ENCODE results near the gene ENDOG. TPM values are rescaled to one million over a fixed set of nuclear protein-coding genes. Genes with fewer than 3 reads are reported as not detected.
"Not testable (repeated sequence)": the region's sequence is repeated elsewhere in the genome, so short reads cannot be mapped to it uniquely, and the experiment has no call there.

ENDOG gene
- total and polyA plus RNA-seq, 4 donors, result 5.6 to 36.6 (median 27.7) TPM

DNA sequence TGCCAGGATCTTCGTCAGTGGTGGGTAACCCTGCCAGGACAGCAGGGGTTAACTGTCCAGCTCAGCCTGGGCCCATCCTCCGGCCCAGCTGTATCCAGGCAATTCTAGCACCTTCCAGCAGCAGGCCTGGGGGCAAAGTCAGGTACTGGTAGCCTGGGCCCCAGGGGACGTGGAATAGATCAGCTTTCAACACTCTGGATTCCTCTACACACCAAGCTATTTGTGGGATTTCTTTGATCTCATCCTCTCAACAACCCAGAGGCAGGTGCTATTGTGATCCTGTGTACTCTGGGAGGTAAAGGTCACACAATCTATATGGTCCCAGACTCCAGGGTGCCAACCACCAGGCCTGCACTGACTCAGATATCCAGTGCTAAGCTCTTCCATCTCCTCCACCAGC lies 20.0 kb downstream of the ENDOG start:
- TF ChIP-seq, protein P1, sequence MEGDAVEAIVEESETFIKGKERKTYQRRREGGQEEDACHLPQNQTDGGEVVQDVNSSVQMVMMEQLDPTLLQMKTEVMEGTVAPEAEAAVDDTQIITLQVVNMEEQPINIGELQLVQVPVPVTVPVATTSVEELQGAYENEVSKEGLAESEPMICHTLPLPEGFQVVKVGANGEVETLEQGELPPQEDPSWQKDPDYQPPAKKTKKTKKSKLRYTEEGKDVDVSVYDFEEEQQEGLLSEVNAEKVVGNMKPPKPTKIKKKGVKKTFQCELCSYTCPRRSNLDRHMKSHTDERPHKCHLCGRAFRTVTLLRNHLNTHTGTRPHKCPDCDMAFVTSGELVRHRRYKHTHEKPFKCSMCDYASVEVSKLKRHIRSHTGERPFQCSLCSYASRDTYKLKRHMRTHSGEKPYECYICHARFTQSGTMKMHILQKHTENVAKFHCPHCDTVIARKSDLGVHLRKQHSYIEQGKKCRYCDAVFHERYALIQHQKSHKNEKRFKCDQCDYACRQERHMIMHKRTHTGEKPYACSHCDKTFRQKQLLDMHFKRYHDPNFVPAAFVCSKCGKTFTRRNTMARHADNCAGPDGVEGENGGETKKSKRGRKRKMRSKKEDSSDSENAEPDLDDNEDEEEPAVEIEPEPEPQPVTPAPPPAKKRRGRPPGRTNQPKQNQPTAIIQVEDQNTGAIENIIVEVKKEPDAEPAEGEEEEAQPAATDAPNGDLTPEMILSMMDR (IDR thresholded peaks at IDR 0.05; ENCODE audit: control extremely low read depth, extremely low read depth), result no peak

DNA sequence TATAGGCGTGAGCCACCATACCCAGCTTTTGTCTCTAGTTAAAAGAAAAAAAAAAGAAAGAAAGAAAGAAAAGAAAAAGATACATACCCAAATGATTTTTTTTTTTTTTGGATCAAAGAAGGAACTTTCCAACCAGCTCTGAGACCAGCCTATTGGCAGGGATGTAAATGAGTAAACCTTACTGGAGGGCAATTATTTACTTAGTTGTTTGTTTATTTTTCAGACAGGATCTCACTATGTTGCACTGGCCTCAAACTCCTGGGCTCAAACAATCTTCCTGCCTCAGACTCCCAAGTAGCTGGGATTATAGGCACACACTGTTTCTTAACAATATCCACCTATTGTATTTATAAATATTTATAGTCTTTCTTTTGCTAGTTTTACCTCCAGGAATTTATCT lies 22.2 kb downstream of the ENDOG start:
- WGBS, 2 donors, result 100% methylated on average over 1 of the region's 1 CpG
- no peak for DNase-seq
- ATAC-seq (ENCODE audit: insufficient read depth, low FRiP score), result no peak
- Histone ChIP-seq H3K9ac (ENCODE audit: insufficient read depth in 1 of 2, low read length in 2 of 2) (no peak overlapping the region), H3K27me3 (ENCODE audit: control insufficient read depth in 3 of 3, insufficient read depth in 3 of 3, low read length in 2 of 3) (no peaks in the 10 kb centered on the region), H3K4me1 (ENCODE audit: control insufficient read depth in 5 of 5, insufficient read depth in 5 of 5, low read length in 5 of 5) (no peaks in the 10 kb centered on the region), H3K9me3 (ENCODE audit: control insufficient read depth in 4 of 4, insufficient read depth in 3 of 4, low read length in 3 of 4) (no peaks in the 10 kb centered on the region), H3K36me3 (ENCODE audit: control insufficient read depth in 4 of 4, insufficient read depth in 4 of 4, low read length in 4 of 4) (peaks cover 0 to 4% (median 0%) of the 10 kb centered on the region in 4 donors), H3K4me3 (no peak overlapping the region), H3K27ac (ENCODE audit: low read depth in 1 of 2, low read length in 1 of 2) (no peak overlapping the region)
- TF ChIP-seq, protein P1 (IDR thresholded peaks at IDR 0.05; ENCODE audit: control extremely low read depth, extremely low read depth), result no peak

More for the DNA sequence above, 20.0 kb downstream of the ENDOG start:
- ATAC-seq (ENCODE audit: insufficient read depth, low FRiP score) (no peak), DNase-seq (no peak)
- H3K9me3 ChIP-seq (ENCODE audit: control insufficient read depth in 4 of 4, insufficient read depth in 3 of 4, low read length in 3 of 4), result no peaks in the 10 kb centered on the region
- no peaks in the 10 kb centered on the region for H3K27me3 ChIP-seq (ENCODE audit: control insufficient read depth in 3 of 3, insufficient read depth in 3 of 3, low read length in 2 of 3)
- no peak overlapping the region for H3K9ac ChIP-seq (ENCODE audit: insufficient read depth in 1 of 2, low read length in 2 of 2)
- H3K36me3 ChIP-seq (ENCODE audit: control insufficient read depth in 4 of 4, insufficient read depth in 4 of 4, low read length in 4 of 4), result peaks cover 0 to 9% (median 0%) of the 10 kb centered on the region in 4 donors
- H3K4me1 ChIP-seq (ENCODE audit: control insufficient read depth in 5 of 5, insufficient read depth in 5 of 5, low read length in 5 of 5), result no peaks in the 10 kb centered on the region
- WGBS, 2 donors, result 89 to 93% methylated on average over 3 of the region's 3 CpGs
- H3K27ac ChIP-seq (ENCODE audit: low read depth in 1 of 2, low read length in 1 of 2), result no peak overlapping the region
- H3K4me3 ChIP-seq, result no peak overlapping the region

DNA sequence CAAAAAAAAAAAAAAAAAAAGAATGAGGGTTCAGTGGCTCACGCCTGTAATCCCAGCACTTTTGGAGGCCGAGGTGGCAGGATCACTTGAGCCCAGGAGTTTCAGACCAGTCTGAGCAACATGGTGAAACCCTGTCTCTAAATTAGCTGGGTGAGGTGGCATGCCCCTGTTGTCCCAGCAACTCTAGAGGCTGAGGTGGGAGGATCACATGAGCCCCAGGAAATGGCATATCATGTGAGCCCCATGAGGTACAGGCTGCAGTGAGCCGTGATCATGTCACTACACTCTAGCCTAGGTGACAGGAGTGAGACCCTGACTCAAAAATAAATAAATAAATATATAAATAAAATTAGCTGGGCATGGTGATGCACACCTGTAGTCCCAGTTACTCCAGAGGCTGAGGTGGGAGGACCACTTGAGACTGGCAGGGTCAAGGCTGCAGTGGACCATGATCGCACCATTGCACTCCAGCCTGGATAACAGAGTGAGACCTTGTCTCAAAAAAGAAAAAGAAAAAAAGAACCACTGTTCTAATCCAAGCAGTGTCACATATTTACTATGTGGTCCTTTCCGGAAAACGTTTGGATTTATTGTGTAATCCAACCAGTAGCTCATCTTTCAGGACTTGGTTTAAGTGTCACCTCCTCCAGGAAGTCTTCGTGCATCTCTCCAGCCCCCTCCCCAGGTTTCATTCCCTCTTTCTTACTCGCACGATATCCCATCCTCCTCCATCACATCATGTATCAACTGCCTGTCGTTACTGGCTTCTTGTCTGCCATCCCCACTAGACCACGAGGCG lies 23.6 kb downstream of the ENDOG start:
- no peak for DNase-seq
- Histone ChIP-seq H3K9me3 (ENCODE audit: control insufficient read depth in 4 of 4, insufficient read depth in 3 of 4, low read length in 3 of 4) (no peaks in the 10 kb centered on the region), H3K4me1 (ENCODE audit: control insufficient read depth in 5 of 5, insufficient read depth in 5 of 5, low read length in 5 of 5) (no peaks in the 10 kb centered on the region), H3K4me3 (no peak overlapping the region), H3K9ac (ENCODE audit: insufficient read depth in 1 of 2, low read length in 2 of 2) (no peak overlapping the region), H3K36me3 (ENCODE audit: control insufficient read depth in 4 of 4, insufficient read depth in 4 of 4, low read length in 4 of 4) (no peaks in the 10 kb centered on the region), H3K27me3 (ENCODE audit: control insufficient read depth in 3 of 3, insufficient read depth in 3 of 3, low read length in 2 of 3) (no peaks in the 10 kb centered on the region), H3K27ac (ENCODE audit: low read depth in 1 of 2, low read length in 1 of 2) (no peak overlapping the region)
- ATAC-seq (ENCODE audit: insufficient read depth, low FRiP score), result no peak
- 88 to 91% methylated on average over 12 of the region's 12 CpGs for WGBS, 2 donors
- TF ChIP-seq, protein P1 (IDR thresholded peaks at IDR 0.05; ENCODE audit: control extremely low read depth, extremely low read depth), result no peak

DNA sequence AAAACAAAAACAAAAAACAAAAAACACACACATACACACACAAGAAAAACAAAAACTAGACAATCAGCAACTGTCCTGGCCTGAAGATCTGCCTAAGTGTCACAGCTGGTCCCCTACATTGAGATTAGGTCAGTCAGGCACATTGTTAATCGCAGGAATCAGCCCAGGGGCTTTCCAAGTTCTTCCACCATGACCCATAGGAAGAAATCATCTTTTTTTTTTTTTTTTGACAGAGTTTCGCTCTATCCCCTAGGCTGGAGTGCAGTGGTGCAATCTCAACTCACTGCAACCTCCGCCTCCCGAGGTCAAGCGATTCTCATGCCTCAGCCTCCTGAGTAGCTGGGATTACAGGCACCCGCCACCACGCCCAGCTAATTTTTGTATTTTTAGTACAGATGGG lies 24.9 kb downstream of the ENDOG start:
- not testable (repeated sequence) for H3K9ac ChIP-seq (ENCODE audit: insufficient read depth in 1 of 2, low read length in 2 of 2); H3K9me3 ChIP-seq (ENCODE audit: control insufficient read depth in 4 of 4, insufficient read depth in 3 of 4, low read length in 3 of 4); H3K27me3 ChIP-seq (ENCODE audit: control insufficient read depth in 3 of 3, insufficient read depth in 3 of 3, low read length in 2 of 3); H3K4me3 ChIP-seq; H3K4me1 ChIP-seq (ENCODE audit: control insufficient read depth in 5 of 5, insufficient read depth in 5 of 5, low read length in 5 of 5); H3K36me3 ChIP-seq (ENCODE audit: control insufficient read depth in 4 of 4, insufficient read depth in 4 of 4, low read length in 4 of 4); DNase-seq; H3K27ac ChIP-seq (ENCODE audit: low read depth in 1 of 2, low read length in 1 of 2); ATAC-seq (ENCODE audit: insufficient read depth, low FRiP score)
- 98% methylated on average over 7 of the region's 7 CpGs for WGBS, 2 donors

All from lung (tissue), 12 donors.